SK-N-MC (cell line): ENCODE data around the gene OCEL1.

Experiments used
- DNase-seq: peaks from one replicate; pipeline ENCODE4 v3.0.0-alpha.2; 2011; ENCODE audit warnings: low read depth, low spot score
- H3K27ac ChIP-seq: fragments of 200-600 bp; sonication (generic); 2 replicates; pipeline ENCODE4 v1.5.1; 2016; ENCODE audit warnings: mixed run types
- H3K36me3 ChIP-seq: fragments of 200-600 bp; sonication (generic); 2 replicates; pipeline ENCODE4 v1.6.1; 2017; ENCODE audit warnings: antibody characterized with exemption, low read length, mixed read lengths; ENCODE audit not compliant: insufficient read depth
- H3K4me3 ChIP-seq: fragments of 200-600 bp; sonication (generic); 2 replicates; pipeline ENCODE4 v1.5.1; 2016
- H3K9ac ChIP-seq: fragments of 200-600 bp; sonication (generic); 2 replicates; pipeline ENCODE4 v1.8.0; 2017; ENCODE audit warnings: mixed run types, mixed read lengths; ENCODE audit not compliant: insufficient read length
- H3K9me3 ChIP-seq: fragments of 200-600 bp; sonication (generic); 2 replicates; pipeline ENCODE4 v1.6.1; 2017; ENCODE audit warnings: low read depth, mild to moderate bottlenecking, antibody characterized with exemption, low read length, moderate library complexity, mixed read lengths
- EZH2 ChIP-seq: fragments of 200-600 bp; sonication (generic); IDR thresholded peaks from one replicate; pipeline ENCODE4 v1.6.1; 2017; ENCODE audit warnings: antibody characterized with exemption
- FOXP2 ChIP-seq: optimal IDR thresholded peaks from 2 replicates; pipeline ENCODE3; 2011; ENCODE audit warnings: mild to moderate bottlenecking, moderate library complexity; ENCODE audit not compliant: insufficient read depth; ENCODE audit errors: extremely low read length, control extremely low read depth
- POLR2AphosphoS5 ChIP-seq: IDR thresholded peaks from 2 replicates; pipeline ENCODE4 v1.6.1; 2012; ENCODE audit warnings: mild to moderate bottlenecking, low read depth, low read length, borderline replicate concordance

OCEL1 gene

GRCh38 chr19:17275441-17276175, 49.6 kb downstream of the OCEL1 start:
- TF ChIP-seq EZH2 (no peak), POLR2AphosphoS5 (no peak), FOXP2 (no peak)
- H3K9me3 ChIP-seq = no peaks in the 10 kb centered on the region
- no peak overlapping the region for H3K27ac ChIP-seq
- H3K9ac ChIP-seq = no peak overlapping the region
- H3K4me3 ChIP-seq = no peak overlapping the region
- DNase-seq = no peak
- peaks cover 26% of the 10 kb centered on the region; the same call in 1 of the 2 replicates for H3K36me3 ChIP-seq
